SU-DHL-6 (cell line): ENCODE data around the gene ZFHX3.

Source experiments
- H2AFZ ChIP-seq: fragments of 200-600 bp; sonication (generic); 2 replicates; pipeline ENCODE4 v1.6.1; 2014; ENCODE audit warnings: low read depth, mild to moderate bottlenecking, moderate library complexity, mixed read lengths, antibody characterized with exemption, low read length; ENCODE audit not compliant: severe bottlenecking
- H3F3A ChIP-seq: fragments of 200-600 bp; shearing (Covaris generic); 2 replicates; pipeline ENCODE4 v1.6.0; 2016; ENCODE audit warnings: antibody characterized with exemption, mild to moderate bottlenecking; ENCODE audit not compliant: insufficient read depth
- H3K27ac ChIP-seq: fragments of 200-600 bp; sonication (generic); 2 replicates; pipeline ENCODE4 v1.5.1; 2016; ENCODE audit warnings: low read depth, mild to moderate bottlenecking, low read length, moderate library complexity, mixed read lengths
- H3K27me3 ChIP-seq: fragments of 200-600 bp; sonication (generic), shearing (Covaris generic); 2 replicates; pipeline ENCODE4 v1.6.0; 2014; ENCODE audit warnings: mild to moderate bottlenecking, low read length
- H3K36me3 ChIP-seq: fragments of 200-600 bp; sonication (generic); 2 replicates; pipeline ENCODE4 v1.6.1; 2014; ENCODE audit warnings: mild to moderate bottlenecking, low read length, mixed read lengths
- H3K4me2 ChIP-seq: fragments of 300-600, 200-600 bp; shearing (Covaris generic), sonication (generic); 2 replicates; pipeline ENCODE4 v1.6.0; 2014; ENCODE audit warnings: low read length, low read depth, mild to moderate bottlenecking; ENCODE audit not compliant: poor library complexity, severe bottlenecking
- H3K4me3 ChIP-seq: fragments of 200-600 bp; sonication (generic); 2 replicates; pipeline ENCODE4 v1.5.1; 2014; ENCODE audit warnings: antibody characterized with exemption, low read length, mild to moderate bottlenecking, mixed read lengths; ENCODE audit not compliant: insufficient read depth, poor library complexity, severe bottlenecking
- H3K79me2 ChIP-seq: fragments of 200-600 bp; sonication (generic); 2 replicates; pipeline ENCODE4 v1.6.1; 2014; ENCODE audit warnings: mild to moderate bottlenecking, low read length, moderate library complexity; ENCODE audit not compliant: insufficient read depth
- H3K9ac ChIP-seq: fragments of 200-600 bp; sonication (generic); 2 replicates; pipeline ENCODE4 v1.7.0; 2014; ENCODE audit warnings: mild to moderate bottlenecking, low read length
- H3K9me2 ChIP-seq: fragments of 200-600 bp; sonication (generic); replicated peaks from 2 replicates; pipeline ENCODE4 v1.6.1; 2014; ENCODE audit warnings: low read length; ENCODE audit not compliant: insufficient read depth
- H3K9me3 ChIP-seq: fragments of 200-600 bp; sonication (generic); 2 replicates; pipeline ENCODE4 v1.6.1; 2014; ENCODE audit warnings: low read length, mixed read lengths; ENCODE audit not compliant: insufficient read depth
- H4K20me1 ChIP-seq: fragments of 200-600 bp; sonication (generic); 2 replicates; pipeline ENCODE4 v1.6.1; 2014; ENCODE audit warnings: low read depth, mild to moderate bottlenecking, antibody characterized with exemption, low read length, moderate library complexity, mixed read lengths
- CTCF ChIP-seq: fragments of 200-600 bp; sonication (generic); IDR thresholded peaks from one replicate; pipeline ENCODE4 v1.5.1; 2017; ENCODE audit warnings: antibody characterized with exemption, mild to moderate bottlenecking, low read length, moderate library complexity; ENCODE audit not compliant: insufficient read depth, poor library complexity, severe bottlenecking
- EZH2phosphoT487 ChIP-seq: fragments of 200-600 bp; sonication (generic), shearing (Covaris generic); conservative IDR thresholded peaks from 2 replicates; pipeline ENCODE4 v1.6.1; 2018; ENCODE audit warnings: mild to moderate bottlenecking, antibody characterized with exemption, low read length, moderate library complexity, mixed read lengths

The ZFHX3 gene

GRCh38 chr16:72921620-72922019 is 126.3 kb downstream of the ZFHX3 start:
- Histone ChIP-seq H4K20me1 (no peaks in the 10 kb centered on the region), H3K79me2 (no peaks in the 10 kb centered on the region), H2AFZ (no peak overlapping the region), H3K4me2 (no peak overlapping the region), H3K9me3 (no peaks in the 10 kb centered on the region), H3K27me3 (no peaks in the 10 kb centered on the region), H3K9ac (no peak overlapping the region), H3F3A (no peaks in the 10 kb centered on the region), H3K9me2 (no peaks in the 10 kb centered on the region), H3K4me3 (no peak overlapping the region), H3K36me3 (no peaks in the 10 kb centered on the region), H3K27ac (no peak overlapping the region)
- no peak for TF ChIP-seq CTCF
- no peak for TF ChIP-seq EZH2phosphoT487

GRCh38 chr16:72921106-72921505 is 126.8 kb downstream of the ZFHX3 start:
- H3K4me2 ChIP-seq, result no peak overlapping the region
- H3K27me3 ChIP-seq, result no peaks in the 10 kb centered on the region
- no peak overlapping the region for H2AFZ ChIP-seq
- H3K9me3 ChIP-seq, result no peaks in the 10 kb centered on the region
- H3K9ac ChIP-seq, result no peak overlapping the region
- H3K9me2 ChIP-seq, result no peaks in the 10 kb centered on the region
- TF ChIP-seq CTCF (no peak), EZH2phosphoT487 (no peak)
- no peaks in the 10 kb centered on the region for H3K36me3 ChIP-seq
- no peaks in the 10 kb centered on the region for H3K79me2 ChIP-seq
- H3K4me3 ChIP-seq, result no peak overlapping the region
- H3K27ac ChIP-seq, result no peak overlapping the region
- no peaks in the 10 kb centered on the region for H4K20me1 ChIP-seq
- no peaks in the 10 kb centered on the region for H3F3A ChIP-seq

DNA sequence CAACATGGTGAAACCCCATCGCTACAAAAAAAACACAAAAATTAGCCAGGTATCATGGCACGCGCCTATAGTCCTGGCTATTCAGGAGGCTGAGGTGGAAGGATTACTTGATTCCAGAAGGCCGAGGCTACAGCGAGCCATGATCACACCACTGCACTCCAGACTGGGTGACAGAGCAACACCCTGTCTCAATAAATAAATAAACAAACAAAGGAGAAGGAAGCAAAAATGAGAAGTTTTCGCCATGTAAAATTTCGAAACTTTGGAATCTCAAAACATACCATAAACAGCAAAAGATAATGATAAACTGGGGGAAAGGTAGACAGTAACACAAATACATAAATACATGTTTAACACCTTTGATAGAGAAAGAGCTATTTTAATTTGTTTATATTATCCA is 130.9 kb downstream of the ZFHX3 start:
- no peaks in the 10 kb centered on the region for H3K79me2 ChIP-seq
- H4K20me1 ChIP-seq, result no peaks in the 10 kb centered on the region
- no peak overlapping the region for H3K4me3 ChIP-seq
- TF ChIP-seq EZH2phosphoT487 (no peak), CTCF (no peak)
- no peak overlapping the region for H2AFZ ChIP-seq
- H3K27me3 ChIP-seq, result no peaks in the 10 kb centered on the region
- no peaks in the 10 kb centered on the region for H3K36me3 ChIP-seq
- no peaks in the 10 kb centered on the region for H3K9me3 ChIP-seq
- no peak overlapping the region for H3K9ac ChIP-seq
- H3F3A ChIP-seq, result no peaks in the 10 kb centered on the region
- no peaks in the 10 kb centered on the region for H3K9me2 ChIP-seq
- no peak overlapping the region for H3K27ac ChIP-seq
- H3K4me2 ChIP-seq, result no peak overlapping the region

DNA sequence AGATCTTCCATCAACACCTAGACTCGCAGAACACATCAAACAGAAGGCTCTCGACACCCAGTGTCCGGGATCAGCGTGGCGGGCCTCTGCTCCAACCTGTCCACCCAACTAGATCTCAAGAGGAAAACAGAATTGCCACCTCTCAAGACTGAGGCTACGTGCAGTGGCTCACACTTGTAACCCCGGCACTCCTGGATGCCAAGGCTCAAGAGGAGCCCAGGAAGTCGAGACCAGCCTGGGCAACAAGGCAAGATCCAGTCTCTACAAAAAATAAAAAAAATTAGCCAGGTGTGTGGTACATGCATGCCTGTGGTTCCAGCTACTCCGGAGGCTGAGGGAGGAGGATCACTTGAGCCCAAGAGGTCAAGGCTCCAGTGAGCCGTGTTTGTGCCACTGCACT is 132.6 kb downstream of the ZFHX3 start:
- Histone ChIP-seq H3K4me2 (no peak overlapping the region), H3F3A (no peaks in the 10 kb centered on the region), H3K4me3 (no peak overlapping the region), H3K36me3 (no peaks in the 10 kb centered on the region), H3K9me3 (no peaks in the 10 kb centered on the region), H3K27ac (no peak overlapping the region), H4K20me1 (no peaks in the 10 kb centered on the region), H3K9ac (no peak overlapping the region), H3K27me3 (no peaks in the 10 kb centered on the region), H2AFZ (no peak overlapping the region), H3K9me2 (no peaks in the 10 kb centered on the region), H3K79me2 (no peaks in the 10 kb centered on the region)
- no peak for TF ChIP-seq CTCF
- no peak for TF ChIP-seq EZH2phosphoT487
